ENCODE results near the gene MFSD6.
A peak's percentile ranks its signal among the peaks of the same experiment; 100 is the strongest.
"Not testable (repeated sequence)": the region's sequence is repeated elsewhere in the genome, so short reads cannot be mapped to it uniquely, and the experiment has no call there.

The MFSD6 gene

GRCh38 chr2:190466819-190467446 is 58.8 kb downstream of the MFSD6 start:
- DNase-seq (ENCODE audit: low spot score): no peak

- DNase-seq (ENCODE audit: low spot score): no peak
Measured at GRCh38 chr2:190467575-190468083, 59.5 kb downstream of the MFSD6 start.

GRCh38 chr2:190468354-190468753 is 60.2 kb downstream of the MFSD6 start:
- DNase-seq (ENCODE audit: low spot score): not testable (repeated sequence)

GRCh38 chr2:190468814-190469569 is 60.8 kb downstream of the MFSD6 start:
- DNase-seq (ENCODE audit: low spot score): peak; percentile 29

- no peak for DNase-seq (ENCODE audit: low spot score)
Measured at GRCh38 chr2:190469771-190470170, 61.6 kb downstream of the MFSD6 start.

GRCh38 chr2:190470256-190470826 is 62.2 kb downstream of the MFSD6 start:
- no peak for DNase-seq (ENCODE audit: low spot score)

GRCh38 chr2:190477661-190478454 is 69.7 kb downstream of the MFSD6 start:
- DNase-seq (ENCODE audit: low spot score): no peak

- DNase-seq (ENCODE audit: low spot score): no peak
Measured at GRCh38 chr2:190478572-190479195, 70.5 kb downstream of the MFSD6 start.

- no peak for DNase-seq (ENCODE audit: low spot score)
Measured at GRCh38 chr2:190481339-190481738, 73.2 kb downstream of the MFSD6 start.

GRCh38 chr2:190482451-190482850 is 74.3 kb downstream of the MFSD6 start:
- no peak for DNase-seq (ENCODE audit: low spot score)

GRCh38 chr2:190486037-190486623 is 78.0 kb downstream of the MFSD6 start:
- no peak for DNase-seq (ENCODE audit: low spot score)

- no peak for DNase-seq (ENCODE audit: low spot score)
Measured at GRCh38 chr2:190488516-190489233, 80.5 kb downstream of the MFSD6 start.

GRCh38 chr2:190489475-190489874 is 81.3 kb downstream of the MFSD6 start:
- no peak for DNase-seq (ENCODE audit: low spot score)

- DNase-seq (ENCODE audit: low spot score): no peak
Measured at GRCh38 chr2:190490502-190490901, 82.3 kb downstream of the MFSD6 start.

- no peak for DNase-seq (ENCODE audit: low spot score)
Measured at GRCh38 chr2:190493095-190493494, 84.9 kb downstream of the MFSD6 start.

- not testable (repeated sequence) for DNase-seq (ENCODE audit: low spot score)
Measured at GRCh38 chr2:190494600-190495227, 86.6 kb downstream of the MFSD6 start.

GRCh38 chr2:190497428-190497827 is 89.3 kb downstream of the MFSD6 start:
- DNase-seq (ENCODE audit: low spot score): no peak

GRCh38 chr2:190499273-190499672 is 91.1 kb downstream of the MFSD6 start:
- DNase-seq (ENCODE audit: low spot score): no peak

GRCh38 chr2:190500054-190500502 is 91.9 kb downstream of the MFSD6 start:
- DNase-seq (ENCODE audit: low spot score): no peak

- DNase-seq (ENCODE audit: low spot score): no peak
Measured at GRCh38 chr2:190501231-190501630, 93.1 kb downstream of the MFSD6 start.
